RWPE2 (cell line): Measurements from ENCODE around the gene SRC.
A peak's percentile ranks its signal among the peaks of the same experiment; 100 is the strongest.

Experiments used
- ATAC-seq: fragments of 200-7000 bp; cut with Tn5 transposase; 3 replicates; pipeline ENCODE4 v1.9.1; 2021; ENCODE audit warnings: low read depth
- DNase-seq: peaks from one replicate; pipeline ENCODE4 v3.0.0-alpha.2; 2020; ENCODE audit warnings: low spot score
- H3K27ac ChIP-seq: fragments of 450-650 bp; 2 replicates; pipeline ENCODE4 v1.5.1; 2017; ENCODE audit warnings: mild to moderate bottlenecking; ENCODE audit not compliant: poor library complexity, severe bottlenecking
- H3K27me3 ChIP-seq: fragments of 250-450 bp; sonication (Bioruptor Pico); 2 replicates; pipeline ENCODE4 v1.5.1; 2021; ENCODE audit warnings: mild to moderate bottlenecking, moderate library complexity; ENCODE audit not compliant: insufficient read depth, poor library complexity, severe bottlenecking
- H3K36me3 ChIP-seq: fragments of 250-450 bp; sonication (Bioruptor Pico); 2 replicates; pipeline ENCODE4 v1.5.1; 2020; ENCODE audit warnings: low read depth, mild to moderate bottlenecking, moderate library complexity
- H3K4me1 ChIP-seq: fragments of 250-450 bp; sonication (Bioruptor Pico); 2 replicates; pipeline ENCODE4 v1.5.1; 2021; ENCODE audit warnings: mild to moderate bottlenecking, moderate library complexity; ENCODE audit not compliant: insufficient read depth, poor library complexity, severe bottlenecking
- H3K4me3 ChIP-seq: fragments of 250-450 bp; sonication (Bioruptor Pico); 2 replicates; pipeline ENCODE4 v1.5.1; 2021; ENCODE audit warnings: mild to moderate bottlenecking, moderate library complexity; ENCODE audit not compliant: severe bottlenecking
- H3K9me3 ChIP-seq: fragments of 250-450 bp; sonication (Bioruptor Pico); 2 replicates; pipeline ENCODE4 v1.5.1; 2021; ENCODE audit warnings: mild to moderate bottlenecking, moderate library complexity; ENCODE audit not compliant: severe bottlenecking
- CTCF ChIP-seq: fragments of 450-650 bp; IDR thresholded peaks from one replicate; pipeline ENCODE4 v1.5.1; 2017; ENCODE audit warnings: mild to moderate bottlenecking, moderate library complexity; ENCODE audit not compliant: poor library complexity, severe bottlenecking

The SRC gene

DNA sequence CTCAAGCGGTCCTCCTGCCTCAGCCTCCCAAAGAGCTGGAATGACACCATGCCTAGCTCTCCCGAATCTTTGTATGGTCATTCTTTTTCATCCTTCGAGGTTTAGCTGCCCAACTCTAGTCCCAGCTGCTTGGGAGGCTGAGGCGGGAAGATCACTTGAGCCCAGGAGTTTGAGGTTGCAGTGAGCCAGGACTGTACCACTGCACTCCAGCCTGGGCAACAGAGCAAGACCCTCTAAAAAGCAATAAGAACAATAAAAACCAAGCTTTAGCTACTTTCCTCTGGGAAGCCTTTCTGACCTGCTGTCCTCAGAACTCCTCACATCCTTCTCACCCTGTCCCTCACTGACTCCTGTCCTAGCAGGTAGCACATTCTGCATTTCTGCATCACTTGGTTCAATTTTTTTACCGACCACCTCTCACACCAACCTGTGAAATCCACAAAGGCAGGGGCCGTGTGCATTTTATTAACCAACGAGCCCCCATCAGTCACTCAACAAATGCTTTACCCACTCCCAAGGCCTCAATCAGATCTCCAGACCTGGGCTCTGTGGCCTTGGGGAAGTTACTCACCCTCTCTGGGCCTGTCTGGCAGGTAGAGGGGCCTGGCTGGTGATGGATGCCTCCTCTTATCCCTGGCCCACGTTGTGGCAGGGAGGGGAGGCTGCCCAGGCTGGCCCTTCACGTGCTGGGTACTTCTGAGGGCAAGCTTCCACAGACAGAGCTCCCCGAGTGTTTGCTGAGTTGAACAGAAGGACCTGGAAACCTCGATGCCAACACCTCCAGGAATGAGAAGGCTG lies 14.7 kb upstream of the SRC start:
- ATAC-seq: no peak; the same call in 2 of the 3 replicates

GRCh38 chr20:37333130-37333847 lies 12.7 kb upstream of the SRC start:
- H3K9me3 ChIP-seq: no peaks in the 10 kb centered on the region
- peaks cover 27% of the 10 kb centered on the region for H3K4me1 ChIP-seq
- ATAC-seq (no peak), DNase-seq (peak; percentile 72)
- H3K36me3 ChIP-seq: no peaks in the 10 kb centered on the region
- H3K27me3 ChIP-seq: no peaks in the 10 kb centered on the region
- H3K27ac ChIP-seq: peak overlapping the region; percentile 89
- TF ChIP-seq CTCF: no peak
- no peak overlapping the region for H3K4me3 ChIP-seq

More for the DNA sequence above, 14.7 kb upstream of the SRC start:
- TF ChIP-seq CTCF: no peak
- DNase-seq: no peak
- H3K27me3 ChIP-seq: no peaks in the 10 kb centered on the region
- H3K4me3 ChIP-seq: no peak overlapping the region
- peak overlapping the region; percentile 89 for H3K27ac ChIP-seq
- H3K4me1 ChIP-seq: peaks cover 26% of the 10 kb centered on the region
- no peaks in the 10 kb centered on the region for H3K36me3 ChIP-seq
- no peaks in the 10 kb centered on the region for H3K9me3 ChIP-seq

DNA sequence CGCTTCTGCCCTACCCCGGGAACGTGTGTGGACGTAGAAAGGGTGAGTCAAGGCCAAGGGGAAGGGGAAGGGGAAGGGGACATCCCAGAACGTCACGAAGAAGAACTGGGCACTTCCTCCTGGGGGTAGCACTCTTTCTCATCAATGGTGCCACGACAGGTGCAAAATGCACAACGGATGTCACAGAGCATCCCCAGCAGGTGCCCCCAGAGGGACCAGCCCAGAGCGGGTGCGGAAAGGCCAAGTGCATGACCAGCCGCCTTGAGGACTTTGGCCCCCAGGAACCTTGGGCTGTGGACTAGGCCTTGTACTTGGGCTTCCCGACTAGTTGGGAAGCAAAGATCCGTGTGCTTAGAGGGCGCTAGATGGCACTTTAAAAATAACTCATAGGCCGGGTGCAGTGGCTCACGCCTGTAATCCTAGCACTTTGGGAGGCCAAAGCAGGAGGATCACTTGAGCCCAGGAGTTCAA lies 12.1 kb upstream of the SRC start:
- Histone ChIP-seq H3K4me1 (peaks cover 27% of the 10 kb centered on the region), H3K27ac (peak overlapping the region; percentile 89), H3K27me3 (no peaks in the 10 kb centered on the region), H3K4me3 (no peak overlapping the region), H3K36me3 (no peaks in the 10 kb centered on the region), H3K9me3 (no peaks in the 10 kb centered on the region)
- ATAC-seq (no peak), DNase-seq (peak; percentile 73)
- TF ChIP-seq CTCF: no peak

DNA sequence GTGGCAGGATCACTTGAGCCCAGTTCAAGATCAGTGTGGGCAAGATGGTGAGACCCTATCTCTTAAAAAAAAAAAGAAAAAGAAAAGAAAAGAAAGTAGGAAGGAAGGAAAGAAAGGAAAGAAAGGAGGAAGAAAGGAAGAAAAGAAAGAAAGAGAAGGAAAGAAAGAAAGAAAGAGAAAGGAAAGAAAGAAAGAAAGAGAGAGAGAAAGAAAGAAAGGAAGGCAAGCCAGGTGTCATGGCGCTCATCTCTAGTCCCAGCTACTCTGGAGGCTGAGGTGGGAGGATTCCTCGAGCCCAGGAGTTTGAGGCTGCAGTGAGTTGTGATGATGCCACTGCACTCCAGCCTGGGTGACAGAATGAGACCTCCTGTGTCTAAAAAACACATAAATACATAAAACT lies 11.5 kb upstream of the SRC start:
- H3K9me3 ChIP-seq: no peaks in the 10 kb centered on the region
- no peak for TF ChIP-seq CTCF
- no peak for ATAC-seq
- peak overlapping the region; percentile 30 for H3K27ac ChIP-seq
- no peak for DNase-seq
- H3K4me1 ChIP-seq: peaks cover 27% of the 10 kb centered on the region
- H3K36me3 ChIP-seq: no peaks in the 10 kb centered on the region
- H3K27me3 ChIP-seq: no peaks in the 10 kb centered on the region
- no peak overlapping the region for H3K4me3 ChIP-seq
